AG08395 (cell line): Measurements from ENCODE around the gene NCAN.
"Not testable (repeated sequence)": the region's sequence is repeated elsewhere in the genome, so short reads cannot be mapped to it uniquely, and the experiment has no call there.

Source experiments
- DNase-seq: peaks from one replicate; pipeline ENCODE4 v3.0.0; 2012; ENCODE audit warnings: mixed read lengths, low spot score

The NCAN gene

GRCh38 chr19:19224852-19225494 is 13.2 kb downstream of the NCAN start:
- DNase-seq, result peak; percentile 80

GRCh38 chr19:19226204-19226603 is 14.4 kb downstream of the NCAN start:
- DNase-seq, result no peak

GRCh38 chr19:19226663-19227062 is 14.9 kb downstream of the NCAN start:
- no peak for DNase-seq

GRCh38 chr19:19227217-19227616 is 15.5 kb downstream of the NCAN start:
- DNase-seq, result no peak

GRCh38 chr19:19229701-19230100 is 17.9 kb downstream of the NCAN start:
- DNase-seq, result no peak

- DNase-seq, result no peak
Measured at GRCh38 chr19:19230999-19231398, 19.2 kb downstream of the NCAN start.

- no peak for DNase-seq
Measured at GRCh38 chr19:19232261-19232721, 20.5 kb downstream of the NCAN start.

GRCh38 chr19:19234220-19234816 is 22.6 kb downstream of the NCAN start:
- DNase-seq, result no peak

GRCh38 chr19:19236173-19236572 is 24.4 kb downstream of the NCAN start:
- no peak for DNase-seq

- no peak for DNase-seq
Measured at GRCh38 chr19:19238126-19238894, 26.6 kb downstream of the NCAN start.

GRCh38 chr19:19239675-19240074 is 27.9 kb downstream of the NCAN start:
- no peak for DNase-seq

- DNase-seq, result no peak
Measured at GRCh38 chr19:19240476-19240875, 28.7 kb downstream of the NCAN start.

- DNase-seq, result no peak
Measured at GRCh38 chr19:19250196-19250801, 38.5 kb downstream of the NCAN start.

GRCh38 chr19:19253409-19253808 is 41.7 kb downstream of the NCAN start:
- DNase-seq, result not testable (repeated sequence)

GRCh38 chr19:19256072-19256969 is 44.6 kb downstream of the NCAN start:
- no peak for DNase-seq

GRCh38 chr19:19257137-19257536 is 45.4 kb downstream of the NCAN start:
- no peak for DNase-seq

- no peak for DNase-seq
Measured at GRCh38 chr19:19257836-19258588, 46.3 kb downstream of the NCAN start.

- DNase-seq, result no peak
Measured at GRCh38 chr19:19258589-19259338, 47.0 kb downstream of the NCAN start.

GRCh38 chr19:19259741-19260140 is 48.0 kb downstream of the NCAN start:
- peak; percentile 43 for DNase-seq
